ENCODE results near the gene ANKRD10.

DNA sequence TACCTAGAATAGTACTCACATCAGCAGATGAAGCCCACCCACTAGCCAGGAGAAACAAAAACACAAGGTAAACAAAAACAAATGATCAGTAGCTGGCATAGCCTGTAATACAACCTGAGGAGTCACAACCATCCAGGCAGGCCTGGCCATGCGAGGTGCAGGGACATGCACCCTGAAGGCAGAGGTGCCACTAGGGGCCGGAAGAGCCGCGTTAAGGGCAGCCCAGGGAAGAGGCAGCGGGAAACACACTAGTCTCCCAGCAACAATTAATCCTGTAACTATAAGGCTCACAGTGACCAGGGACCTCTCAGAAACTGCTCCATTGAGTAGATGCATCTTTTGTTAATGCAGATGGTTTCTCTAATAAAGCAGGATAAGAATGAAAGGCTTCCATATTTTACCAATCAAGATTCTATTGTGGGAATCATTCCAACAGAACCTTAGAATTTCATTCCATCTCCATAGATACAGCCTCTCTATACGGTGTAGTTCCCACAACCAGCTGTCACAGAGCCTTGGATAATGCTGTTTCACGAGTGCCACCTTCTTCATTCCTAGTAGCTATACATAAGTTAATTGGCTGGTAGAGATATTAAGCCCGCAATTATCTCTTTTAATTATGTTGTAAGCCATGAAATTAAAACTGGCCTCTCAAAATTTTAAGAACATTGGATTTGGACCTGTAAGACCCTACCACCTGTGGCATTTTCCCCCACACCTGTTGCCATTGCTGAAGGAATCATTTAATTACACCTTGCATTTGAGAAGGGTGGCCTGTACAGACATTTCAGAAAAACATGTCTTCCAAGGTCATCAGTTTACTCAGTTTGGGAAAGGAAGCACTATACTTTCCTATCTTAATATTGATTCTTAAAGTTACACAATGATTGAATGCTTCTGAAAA lies 28.7 kb downstream of the ANKRD10 start:
- TF ChIP-seq, protein P1, sequence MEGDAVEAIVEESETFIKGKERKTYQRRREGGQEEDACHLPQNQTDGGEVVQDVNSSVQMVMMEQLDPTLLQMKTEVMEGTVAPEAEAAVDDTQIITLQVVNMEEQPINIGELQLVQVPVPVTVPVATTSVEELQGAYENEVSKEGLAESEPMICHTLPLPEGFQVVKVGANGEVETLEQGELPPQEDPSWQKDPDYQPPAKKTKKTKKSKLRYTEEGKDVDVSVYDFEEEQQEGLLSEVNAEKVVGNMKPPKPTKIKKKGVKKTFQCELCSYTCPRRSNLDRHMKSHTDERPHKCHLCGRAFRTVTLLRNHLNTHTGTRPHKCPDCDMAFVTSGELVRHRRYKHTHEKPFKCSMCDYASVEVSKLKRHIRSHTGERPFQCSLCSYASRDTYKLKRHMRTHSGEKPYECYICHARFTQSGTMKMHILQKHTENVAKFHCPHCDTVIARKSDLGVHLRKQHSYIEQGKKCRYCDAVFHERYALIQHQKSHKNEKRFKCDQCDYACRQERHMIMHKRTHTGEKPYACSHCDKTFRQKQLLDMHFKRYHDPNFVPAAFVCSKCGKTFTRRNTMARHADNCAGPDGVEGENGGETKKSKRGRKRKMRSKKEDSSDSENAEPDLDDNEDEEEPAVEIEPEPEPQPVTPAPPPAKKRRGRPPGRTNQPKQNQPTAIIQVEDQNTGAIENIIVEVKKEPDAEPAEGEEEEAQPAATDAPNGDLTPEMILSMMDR (IDR thresholded peaks at IDR 0.05) = peak in 1 of 6 experiments; percentile 31
- TF ChIP-seq POLR2A (IDR thresholded peaks at IDR 0.05) = no peak
